ENCODE results near the gene HHLA2. TPM values are rescaled to one million over a fixed set of nuclear protein-coding genes. Genes with fewer than 3 reads are reported as not detected.

Gene HHLA2
- total RNA-seq, 6 experiments from 2014 or later = not detected

DNA sequence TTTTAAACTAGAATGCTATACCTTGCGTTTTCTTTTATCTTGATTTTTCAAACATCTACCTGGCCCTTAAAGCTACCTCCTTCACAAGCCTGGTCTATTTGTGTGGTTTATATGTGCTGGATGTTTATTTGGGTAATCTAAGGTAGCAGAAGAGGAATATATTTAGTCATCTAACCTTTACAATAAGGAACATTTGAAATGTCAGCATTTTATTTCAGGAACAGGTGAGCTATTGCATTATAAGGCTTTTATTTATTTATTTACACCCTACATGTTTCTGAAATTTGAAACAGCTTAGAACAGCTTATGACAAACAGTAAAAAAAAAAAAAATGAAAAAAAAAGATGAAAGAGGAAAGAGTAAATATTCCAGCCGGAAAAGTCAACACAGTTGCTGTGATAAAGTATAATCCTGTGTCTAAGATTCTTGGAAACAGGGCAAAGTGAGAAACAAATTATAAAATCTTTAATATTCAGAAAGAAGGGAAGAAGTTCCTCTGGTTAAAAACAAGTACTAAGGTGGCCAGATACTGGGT lies 19.5 kb downstream of the HHLA2 start:
- H3K36me3 Mint-ChIP-seq (ENCODE audit: low read depth) = no peaks in the 10 kb centered on the region
- DNase-seq = no peak
- peaks cover 19% of the 10 kb centered on the region for H3K27me3 Mint-ChIP-seq (ENCODE audit: insufficient read depth)
- H3K27ac Mint-ChIP-seq = no peak overlapping the region
- TF ChIP-seq CTCF (IDR thresholded peaks at IDR 0.05) = no peak
- H3K4me3 Mint-ChIP-seq = no peak overlapping the region
- no peaks in the 10 kb centered on the region for H3K9me3 Mint-ChIP-seq
- H3K4me1 Mint-ChIP-seq (ENCODE audit: low read depth) = no peaks in the 10 kb centered on the region; the same call in 1 of the 2 replicates

DNA sequence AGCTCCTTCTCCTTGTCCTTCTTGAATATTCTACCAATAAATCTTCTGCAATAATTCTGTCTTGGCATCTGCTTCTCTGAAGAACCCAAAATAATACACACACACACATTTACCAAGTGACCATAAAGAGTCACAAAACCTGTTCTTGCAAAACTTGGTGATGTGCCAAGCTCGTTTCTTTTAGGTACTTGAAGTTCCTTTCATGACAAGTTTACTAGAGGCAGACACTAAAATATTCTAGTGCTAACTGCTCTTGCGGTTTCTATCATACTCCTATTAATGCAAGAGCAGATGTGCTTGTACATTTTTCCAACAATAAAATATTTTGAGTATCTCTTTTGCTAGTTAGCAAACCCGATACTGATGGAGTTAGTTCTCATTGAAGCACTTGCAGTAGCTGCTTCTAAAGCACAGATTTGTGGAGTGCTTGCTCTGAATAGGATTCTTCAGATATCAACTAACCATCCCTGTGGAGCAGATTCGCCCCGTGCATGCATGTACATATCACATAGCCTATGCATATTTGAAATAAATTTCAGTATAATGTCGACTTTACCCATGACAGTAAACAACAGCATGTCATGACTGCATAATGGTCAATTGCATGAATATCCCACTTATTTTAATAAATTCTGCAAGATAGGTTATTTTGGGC lies 23.2 kb downstream of the HHLA2 start:
- Mint-ChIP-seq H3K36me3 (ENCODE audit: low read depth) (no peaks in the 10 kb centered on the region), H3K27me3 (ENCODE audit: insufficient read depth) (peaks cover 13% of the 10 kb centered on the region), H3K4me1 (ENCODE audit: low read depth) (no peaks in the 10 kb centered on the region), H3K4me3 (no peak overlapping the region), H3K9me3 (no peaks in the 10 kb centered on the region), H3K27ac (no peak overlapping the region)
- DNase-seq = no peak
- no peak for TF ChIP-seq CTCF (IDR thresholded peaks at IDR 0.05)

DNA sequence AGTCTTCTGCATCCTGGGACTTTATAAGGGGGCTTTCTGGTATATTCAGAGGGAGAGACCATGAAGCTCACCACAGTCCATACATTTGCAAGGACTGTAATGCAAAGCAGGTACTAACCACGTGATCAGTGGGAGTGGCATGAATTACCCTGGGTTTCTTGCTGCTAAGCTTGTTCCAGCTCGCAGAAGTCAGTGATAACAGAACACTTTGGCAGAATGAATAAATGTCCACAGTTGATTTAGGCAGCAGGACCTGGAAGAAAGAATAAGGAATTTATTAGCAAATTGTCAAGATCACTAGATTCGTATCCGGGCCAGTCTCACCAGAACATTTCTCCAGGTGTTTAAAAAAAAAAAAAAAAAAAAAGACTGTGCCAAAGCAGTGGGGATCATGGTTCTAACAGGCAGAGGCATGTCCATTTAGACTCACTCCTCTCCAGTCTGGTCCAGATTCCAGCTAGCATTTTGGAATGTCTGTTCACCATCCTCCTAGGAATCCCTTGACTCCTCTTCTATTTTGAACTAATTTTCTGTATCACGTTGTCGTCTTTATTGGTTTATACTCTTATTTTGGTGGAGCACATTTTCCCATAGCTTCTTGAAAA lies 24.5 kb downstream of the HHLA2 start:
- no peaks in the 10 kb centered on the region for H3K36me3 Mint-ChIP-seq (ENCODE audit: low read depth)

DNA sequence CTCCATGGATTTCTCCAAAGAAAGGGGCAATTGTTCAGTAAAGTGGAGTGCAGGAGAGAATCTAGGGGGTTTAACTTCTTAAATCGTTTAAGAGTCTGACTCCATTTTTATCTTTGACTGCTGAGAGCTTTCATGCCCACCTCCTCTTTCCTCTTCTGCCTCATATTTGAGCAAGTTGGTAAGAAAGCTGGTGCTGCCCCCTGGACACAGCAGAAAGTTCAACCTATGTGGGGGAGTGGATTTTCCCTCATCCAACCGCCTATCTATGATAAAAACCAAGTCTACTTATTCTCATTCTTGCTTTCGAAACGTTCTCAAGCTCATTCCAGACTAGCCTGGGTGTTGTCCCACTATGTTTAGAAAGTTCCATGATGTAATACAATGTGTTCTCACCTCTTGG lies 26.0 kb downstream of the HHLA2 start:
- DNase-seq = no peak
- no peaks in the 10 kb centered on the region for H3K4me1 Mint-ChIP-seq (ENCODE audit: low read depth)
- no peaks in the 10 kb centered on the region for H3K36me3 Mint-ChIP-seq (ENCODE audit: low read depth)
- TF ChIP-seq CTCF (IDR thresholded peaks at IDR 0.05) = no peak; the same call in 1 of the 2 replicates
- no peaks in the 10 kb centered on the region for H3K9me3 Mint-ChIP-seq
- peaks cover 5% of the 10 kb centered on the region for H3K27me3 Mint-ChIP-seq (ENCODE audit: insufficient read depth)
- no peak overlapping the region for H3K27ac Mint-ChIP-seq
- no peak overlapping the region for H3K4me3 Mint-ChIP-seq

More for the DNA sequence above, 24.5 kb downstream of the HHLA2 start:
- no peak for DNase-seq
- Mint-ChIP-seq H3K4me3 (no peak overlapping the region), H3K27ac (no peak overlapping the region), H3K27me3 (ENCODE audit: insufficient read depth) (peaks cover 10% of the 10 kb centered on the region), H3K4me1 (ENCODE audit: low read depth) (no peaks in the 10 kb centered on the region), H3K9me3 (no peaks in the 10 kb centered on the region)
- no peak for TF ChIP-seq CTCF (IDR thresholded peaks at IDR 0.05)

DNA sequence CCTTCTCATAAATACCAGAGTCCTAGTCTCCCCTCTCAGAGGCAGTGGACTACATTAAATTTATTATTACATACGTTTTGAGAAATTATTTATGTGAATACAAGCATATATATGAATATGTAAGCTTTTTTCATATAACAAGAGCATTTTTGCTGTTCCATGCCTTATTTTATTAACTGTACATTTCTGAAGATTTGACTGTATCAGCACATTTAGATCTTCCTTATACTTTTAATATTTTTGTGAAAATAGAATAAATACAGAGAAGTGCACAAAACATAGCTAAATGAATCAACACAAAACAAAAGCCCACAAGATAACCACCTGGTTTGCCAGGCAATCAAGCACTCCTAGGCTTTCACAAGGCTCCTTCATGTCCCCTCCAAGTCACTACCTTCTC lies 27.8 kb downstream of the HHLA2 start:
- H3K4me3 Mint-ChIP-seq = no peak overlapping the region
- H3K9me3 Mint-ChIP-seq = no peaks in the 10 kb centered on the region
- H3K36me3 Mint-ChIP-seq (ENCODE audit: low read depth) = no peaks in the 10 kb centered on the region
- no peak overlapping the region for H3K27ac Mint-ChIP-seq
- H3K27me3 Mint-ChIP-seq (ENCODE audit: insufficient read depth) = peaks cover 5% of the 10 kb centered on the region
- H3K4me1 Mint-ChIP-seq (ENCODE audit: low read depth) = no peaks in the 10 kb centered on the region
- no peak for TF ChIP-seq CTCF (IDR thresholded peaks at IDR 0.05)
- no peak for DNase-seq
